IMR-90 (cell line): Measurements from ENCODE around the gene SLC24A3. TPM values are rescaled to one million over a fixed set of nuclear protein-coding genes. Genes with fewer than 3 reads are reported as not detected.

Source experiments
- ATAC-seq: fragments of 200-7000 bp; cut with Tn5 transposase; 2 replicates; pipeline ENCODE4 v1.9.1; 2020; ENCODE audit warnings: low read depth, mild to moderate bottlenecking, moderate library complexity
- BruUV-seq: library from RNA; stranded (reverse); fragments of 400-500 nt; replicated peaks from 2 replicates; lab custom pipeline; 2021; lab: Mats Ljungman, UMichigan
- CTCF ChIA-PET: fragments of 300-600 bp; formaldehyde crosslinking; extraction: SDS; loops from one replicate; lab custom pipeline; 2021; ENCODE audit warnings: antibody characterized with exemption; lab: Yijun Ruan, JAX
- POLR2A ChIA-PET: fragments of 300-600 bp; sonication (Branson Sonifier 250); formaldehyde crosslinking; loops from one replicate; lab custom pipeline; 2022; ENCODE audit warnings: antibody characterized with exemption; ENCODE audit not compliant: unreplicated experiment; lab: Charles Lee
- DNase-seq: peaks from one replicate; pipeline ENCODE4 v3.0.0; 2013
- H2AFZ ChIP-seq: replicated peaks from 2 replicates; pipeline ENCODE3; 2013; ENCODE audit warnings: low read length, mild to moderate bottlenecking; ENCODE audit not compliant: poor library complexity
- H2AK5ac ChIP-seq: 2 replicates; pipeline ENCODE4 v1.6.1; 2013; ENCODE audit warnings: low read depth, low read length, inconsistent platforms
- H2AK9ac ChIP-seq: replicated peaks from 2 replicates; pipeline ENCODE3; 2013; ENCODE audit warnings: mild to moderate bottlenecking, low read depth, low read length, moderate library complexity; ENCODE audit not compliant: poor library complexity
- H2BK120ac ChIP-seq: 2 replicates; pipeline ENCODE4 v1.6.1; 2013; ENCODE audit warnings: low read depth, low read length, inconsistent platforms
- H2BK15ac ChIP-seq: 3 replicates; pipeline ENCODE4 v1.6.1; 2013; ENCODE audit warnings: low read depth, low read length, inconsistent platforms
- H2BK20ac ChIP-seq: 2 replicates; pipeline ENCODE4 v1.6.1; 2013; ENCODE audit warnings: low read depth, mild to moderate bottlenecking, inconsistent platforms, low read length, moderate library complexity
- H2BK5ac ChIP-seq: 2 replicates; pipeline ENCODE4 v1.6.1; 2013; ENCODE audit warnings: mild to moderate bottlenecking, low read depth, low read length, inconsistent platforms; ENCODE audit not compliant: poor library complexity, severe bottlenecking
- H3K14ac ChIP-seq: replicated peaks from 2 replicates; pipeline ENCODE4 v1.6.1; 2013; ENCODE audit warnings: low read depth, low read length, inconsistent platforms
- H3K18ac ChIP-seq: 2 replicates; pipeline ENCODE4 v1.6.1; 2013; ENCODE audit warnings: low read depth, low read length, control low read depth
- H3K23ac ChIP-seq: 2 replicates; pipeline ENCODE4 v1.6.1; 2013; ENCODE audit warnings: low read depth, low read length, inconsistent platforms
- H3K27ac ChIP-seq: 2 replicates; pipeline ENCODE4 v1.5.1; 2013; ENCODE audit warnings: mild to moderate bottlenecking, control low read depth, low read length; ENCODE audit not compliant: insufficient read depth
- H3K27me3 ChIP-seq: 2 replicates; pipeline ENCODE4 v1.6.1; 2013; ENCODE audit warnings: low read length; ENCODE audit not compliant: control insufficient read depth, insufficient read depth
- H3K36me3 ChIP-seq: 2 replicates; pipeline ENCODE4 v1.6.1; 2013; ENCODE audit warnings: low read length, mixed read lengths; ENCODE audit not compliant: control insufficient read depth, insufficient read depth
- H3K4ac ChIP-seq: 2 replicates; pipeline ENCODE4 v1.6.1; 2013; ENCODE audit warnings: low read depth, low read length, inconsistent platforms
- H3K4me1 ChIP-seq: 2 replicates; pipeline ENCODE4 v1.6.1; 2013; ENCODE audit warnings: low read length, mixed read lengths; ENCODE audit not compliant: control insufficient read depth, insufficient read depth
- H3K4me2 ChIP-seq: 2 replicates; pipeline ENCODE4 v1.6.1; 2013; ENCODE audit warnings: low read depth, mild to moderate bottlenecking, control low read depth, low read length, moderate library complexity
- H3K4me3 ChIP-seq: 2 replicates; pipeline ENCODE4 v1.5.1; 2013; ENCODE audit warnings: low read depth, mild to moderate bottlenecking, control low read depth, low read length, moderate library complexity; ENCODE audit not compliant: insufficient read depth
- H3K56ac ChIP-seq: 2 replicates; pipeline ENCODE4 v1.6.1; 2013; ENCODE audit warnings: low read length, inconsistent platforms; ENCODE audit not compliant: insufficient read depth; ENCODE audit errors: extremely low read depth
- H3K79me1 ChIP-seq, 2 experiments: 2 replicates each; pipeline ENCODE4 v1.6.1; 2013; ENCODE audit warnings: low read length in 2 of 2, inconsistent platforms in 1 of 2, low read depth in 1 of 2
- H3K9ac ChIP-seq: 2 replicates; pipeline ENCODE4 v1.6.1; 2013; ENCODE audit warnings: low read depth, low read length, control low read depth
- H3K9me1 ChIP-seq: 2 replicates; pipeline ENCODE4 v1.6.1; 2013; ENCODE audit warnings: low read length, inconsistent platforms; ENCODE audit not compliant: insufficient read depth
- H3K9me3 ChIP-seq: 2 replicates; pipeline ENCODE4 v1.6.1; 2013; ENCODE audit warnings: low read length; ENCODE audit not compliant: control insufficient read depth, insufficient read depth
- H4K20me1 ChIP-seq: 2 replicates; pipeline ENCODE4 v1.6.1; 2013; ENCODE audit warnings: low read length, inconsistent platforms; ENCODE audit not compliant: insufficient read depth
- H4K5ac ChIP-seq: 2 replicates; pipeline ENCODE4 v1.6.1; 2013; ENCODE audit warnings: mild to moderate bottlenecking, low read depth, low read length, control low read depth
- H4K8ac ChIP-seq, 2 experiments: 2 replicates each; pipeline ENCODE4 v1.6.1; 2013; ENCODE audit warnings: low read depth in 2 of 2, low read length in 2 of 2, control low read depth in 1 of 2, inconsistent platforms in 1 of 2
- H4K91ac ChIP-seq: 2 replicates; pipeline ENCODE4 v1.6.1; 2013; ENCODE audit warnings: low read depth, low read length, inconsistent platforms; ENCODE audit not compliant: insufficient read depth
- BHLHE40 ChIP-seq: fragments of 150-350 bp; IDR thresholded peaks from 2 replicates; pipeline ENCODE4 v1.6.1; 2016; ENCODE audit warnings: mild to moderate bottlenecking, low read depth, low read length
- CEBPB ChIP-seq: IDR thresholded peaks from 2 replicates; pipeline ENCODE4 v1.6.1; 2012; ENCODE audit warnings: low read depth, low read length, improper control_type of control experiment
- CHD1 ChIP-seq: IDR thresholded peaks from 2 replicates; pipeline ENCODE4 v1.6.1; 2012; ENCODE audit warnings: low read depth, low read length, improper control_type of control experiment
- FOS ChIP-seq: fragments of 150-350 bp; IDR thresholded peaks from 2 replicates; pipeline ENCODE4 v1.6.1; 2016; ENCODE audit warnings: low read depth, low read length
- MAZ ChIP-seq: IDR thresholded peaks from 2 replicates; pipeline ENCODE4 v1.6.1; 2012; ENCODE audit warnings: low read depth, mild to moderate bottlenecking, low read length, improper control_type of control experiment, moderate library complexity, borderline replicate concordance
- MXI1 ChIP-seq: IDR thresholded peaks from 2 replicates; pipeline ENCODE4 v1.6.1; 2012; ENCODE audit warnings: low read depth, mild to moderate bottlenecking, low read length, moderate library complexity, borderline replicate concordance
- NFE2L2 ChIP-seq: fragments of 150-350 bp; IDR thresholded peaks from 2 replicates; pipeline ENCODE4 v1.6.1; 2016; ENCODE audit warnings: low read depth, mild to moderate bottlenecking, low read length
- POLR2A ChIP-seq: IDR thresholded peaks from 2 replicates; pipeline ENCODE4 v1.6.1; 2012; ENCODE audit warnings: mild to moderate bottlenecking, low read depth, low read length
- RAD21 ChIP-seq: IDR thresholded peaks from 2 replicates; pipeline ENCODE4 v1.6.1; 2012; ENCODE audit warnings: low read length, improper control_type of control experiment
- RCOR1 ChIP-seq: IDR thresholded peaks from 2 replicates; pipeline ENCODE4 v1.6.1; 2012; ENCODE audit warnings: mild to moderate bottlenecking, low read length, improper control_type of control experiment; ENCODE audit not compliant: insufficient replicate concordance
- RFX5 ChIP-seq: IDR thresholded peaks from 2 replicates; pipeline ENCODE4 v1.8.0; 2012; ENCODE audit warnings: low read depth, mild to moderate bottlenecking, low read length, moderate library complexity
- SMC3 ChIP-seq: fragments of 150-350 bp; IDR thresholded peaks from 2 replicates; pipeline ENCODE4 v1.6.1; 2016; ENCODE audit warnings: low read depth, mild to moderate bottlenecking, antibody characterized with exemption, low read length, moderate library complexity
- WGBS, 2 experiments: methylation state at CpG; one replicate each; pipeline versions ENCODE4 v1.1.5 to v1.1.7; 2013; ENCODE audit warnings: missing lambda C conversion rate in 2 of 2; ENCODE audit not compliant: insufficient read length in 1 of 2; ENCODE audit errors: extremely low coverage in 2 of 2; 5-methylcytosine and 5-hydroxymethylcytosine counted together
- dilution Hi-C: fragments of 300-500 bp; cut with HindIII; formaldehyde crosslinking; loops from one replicate; pipeline ENCODE4 v1.14.3; 2018; ENCODE audit warnings: low sequenced_read_pairs; ENCODE audit not compliant: unreplicated experiment
- in situ Hi-C: fragments of 300-500 bp; cut with MboI; formaldehyde crosslinking; loops from 3 replicates; pipeline ENCODE4 v1.14.3; 2019; ENCODE audit warnings: low sequenced_read_pairs, inconsistent platforms, mixed read lengths
- intact Hi-C: fragments of 100-400 bp; cut with micrococcal nuclease; formaldehyde crosslinking; loops from 2 replicates; pipeline ENCODE4 v1.10.0; 2022
- polyA plus RNA-seq, 3 experiments: library from polyadenylated mRNA; depleted of rRNA; stranded (reverse); fragments of >200 nt; gene quantifications; 2 replicates each; pipeline ENCODE4 v1.2.3, GENCODE V29; 2012; ENCODE audit warnings: low replicate concordance in 1 of 3
- total RNA-seq: library from RNA; depleted of rRNA; stranded (reverse); fragments of >200 nt; gene quantifications from 2 replicates; pipeline ENCODE4 v1.2.3, GENCODE V29; 2012
- TF ChIP-seq, protein P1 (sequence below): fragments of 150-350 bp; IDR thresholded peaks from 2 replicates; pipeline ENCODE4 v1.6.1; 2016; ENCODE audit warnings: low read depth, mild to moderate bottlenecking, low read length, moderate library complexity, borderline replicate concordance
- TF ChIP-seq, protein P2 (sequence below): conservative IDR thresholded peaks from 2 replicates; pipeline ENCODE4 v1.5.1; 2012; ENCODE audit warnings: mild to moderate bottlenecking, low read depth, low read length, improper control_type of control experiment
- TF ChIP-seq, protein P3 (sequence below): fragments of 150-350 bp; IDR thresholded peaks from 2 replicates; pipeline ENCODE4 v1.6.1; 2017; ENCODE audit warnings: mild to moderate bottlenecking, antibody characterized with exemption, low read length, low read depth

SLC24A3 gene
- total and polyA plus RNA-seq, 2 of the 4 experiments (the other 2 are of a cell fraction) = not detected

DNA sequence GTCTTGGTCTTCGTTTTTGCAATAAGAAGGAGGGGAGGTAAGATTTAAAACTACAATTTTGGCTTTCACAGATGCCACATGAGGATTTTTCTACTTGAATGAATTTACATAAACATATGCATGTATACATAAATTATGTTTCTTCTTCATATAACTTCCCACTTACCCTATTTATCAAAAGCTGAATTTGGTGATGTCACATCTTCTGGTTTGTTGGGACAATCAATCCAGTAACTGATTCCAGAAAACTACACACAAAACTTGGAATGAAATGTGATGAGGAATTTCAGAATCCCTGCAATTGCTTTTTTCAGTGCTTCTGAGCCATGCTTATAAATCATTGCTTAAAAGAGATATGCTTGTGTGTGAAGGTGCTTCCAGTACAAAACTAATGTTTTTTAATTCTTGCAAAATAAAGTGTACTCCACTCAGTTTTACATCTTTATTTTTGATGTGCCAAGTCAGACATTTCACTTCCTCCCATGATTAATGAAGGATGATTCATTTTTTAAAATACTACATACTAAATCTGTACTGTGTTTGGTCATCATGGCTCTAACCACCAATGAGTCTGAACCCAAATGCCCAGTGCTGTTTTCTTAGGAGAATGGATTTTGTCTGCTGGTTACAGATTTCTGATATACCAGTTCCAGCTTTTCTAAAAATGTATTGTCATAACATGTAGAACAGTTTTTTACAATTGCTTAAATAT lies 513.5 kb downstream of the SLC24A3 start:
- Histone ChIP-seq H3K4me1 (no peaks in the 10 kb centered on the region), H2BK120ac (no peak overlapping the region), H2BK5ac (no peak overlapping the region), H2AFZ (no peak overlapping the region), H3K9me3 (no peaks in the 10 kb centered on the region), H4K8ac (no peak overlapping the region), H4K20me1 (no peaks in the 10 kb centered on the region), H2AK9ac (no peak overlapping the region), H3K4me3 (no peak overlapping the region), H3K36me3 (no peaks in the 10 kb centered on the region), H3K18ac (no peak overlapping the region), H3K14ac (no peak overlapping the region), H3K4ac (no peak overlapping the region), H3K27me3 (peaks cover 12% of the 10 kb centered on the region), H3K4me2 (no peak overlapping the region), H3K79me1 (no peaks in the 10 kb centered on the region), H4K91ac (no peak overlapping the region), H3K27ac (no peak overlapping the region), H3K9me1 (no peaks in the 10 kb centered on the region), H2BK20ac (no peak overlapping the region), H2AK5ac (no peak overlapping the region), H3K23ac (no peak overlapping the region), H3K56ac (no peak overlapping the region), H3K9ac (no peak overlapping the region), H4K5ac (no peak overlapping the region), H2BK15ac (no peak overlapping the region)
- ATAC-seq = peak; percentile 37
- TF ChIP-seq CEBPB (no peak), FOS (no peak), SMC3 (no peak), NFE2L2 (no peak), RFX5 (no peak), RAD21 (no peak), CHD1 (no peak), MXI1 (no peak), BHLHE40 (no peak), MAZ (no peak), RCOR1 (no peak), POLR2A (no peak)
- TF ChIP-seq, protein P1, sequence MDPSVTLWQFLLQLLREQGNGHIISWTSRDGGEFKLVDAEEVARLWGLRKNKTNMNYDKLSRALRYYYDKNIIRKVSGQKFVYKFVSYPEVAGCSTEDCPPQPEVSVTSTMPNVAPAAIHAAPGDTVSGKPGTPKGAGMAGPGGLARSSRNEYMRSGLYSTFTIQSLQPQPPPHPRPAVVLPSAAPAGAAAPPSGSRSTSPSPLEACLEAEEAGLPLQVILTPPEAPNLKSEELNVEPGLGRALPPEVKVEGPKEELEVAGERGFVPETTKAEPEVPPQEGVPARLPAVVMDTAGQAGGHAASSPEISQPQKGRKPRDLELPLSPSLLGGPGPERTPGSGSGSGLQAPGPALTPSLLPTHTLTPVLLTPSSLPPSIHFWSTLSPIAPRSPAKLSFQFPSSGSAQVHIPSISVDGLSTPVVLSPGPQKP = no peak
- TF ChIP-seq, protein P2, sequence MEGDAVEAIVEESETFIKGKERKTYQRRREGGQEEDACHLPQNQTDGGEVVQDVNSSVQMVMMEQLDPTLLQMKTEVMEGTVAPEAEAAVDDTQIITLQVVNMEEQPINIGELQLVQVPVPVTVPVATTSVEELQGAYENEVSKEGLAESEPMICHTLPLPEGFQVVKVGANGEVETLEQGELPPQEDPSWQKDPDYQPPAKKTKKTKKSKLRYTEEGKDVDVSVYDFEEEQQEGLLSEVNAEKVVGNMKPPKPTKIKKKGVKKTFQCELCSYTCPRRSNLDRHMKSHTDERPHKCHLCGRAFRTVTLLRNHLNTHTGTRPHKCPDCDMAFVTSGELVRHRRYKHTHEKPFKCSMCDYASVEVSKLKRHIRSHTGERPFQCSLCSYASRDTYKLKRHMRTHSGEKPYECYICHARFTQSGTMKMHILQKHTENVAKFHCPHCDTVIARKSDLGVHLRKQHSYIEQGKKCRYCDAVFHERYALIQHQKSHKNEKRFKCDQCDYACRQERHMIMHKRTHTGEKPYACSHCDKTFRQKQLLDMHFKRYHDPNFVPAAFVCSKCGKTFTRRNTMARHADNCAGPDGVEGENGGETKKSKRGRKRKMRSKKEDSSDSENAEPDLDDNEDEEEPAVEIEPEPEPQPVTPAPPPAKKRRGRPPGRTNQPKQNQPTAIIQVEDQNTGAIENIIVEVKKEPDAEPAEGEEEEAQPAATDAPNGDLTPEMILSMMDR = no peak
- TF ChIP-seq, protein P3, sequence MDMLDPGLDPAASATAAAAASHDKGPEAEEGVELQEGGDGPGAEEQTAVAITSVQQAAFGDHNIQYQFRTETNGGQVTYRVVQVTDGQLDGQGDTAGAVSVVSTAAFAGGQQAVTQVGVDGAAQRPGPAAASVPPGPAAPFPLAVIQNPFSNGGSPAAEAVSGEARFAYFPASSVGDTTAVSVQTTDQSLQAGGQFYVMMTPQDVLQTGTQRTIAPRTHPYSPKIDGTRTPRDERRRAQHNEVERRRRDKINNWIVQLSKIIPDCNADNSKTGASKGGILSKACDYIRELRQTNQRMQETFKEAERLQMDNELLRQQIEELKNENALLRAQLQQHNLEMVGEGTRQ = no peak
- ChIA-PET CTCF (no interaction called here), POLR2A (no interaction called here)
- peak; percentile 34 for DNase-seq
- dilution Hi-C loops (no loop called here), in situ Hi-C loops (no loop called here), intact Hi-C loops (no loop called here)
- BruUV-seq = no TSS peak
- WGBS, 2 experiments = no CpG with 5 or more reads among the region's 1 CpG
